GM12873 (cell line): ENCODE measurements around the gene TGIF2LX.
"Not testable (repeated sequence)": the region's sequence is repeated elsewhere in the genome, so short reads cannot be mapped to it uniquely, and the experiment has no call there.

Source experiments
- TF ChIP-seq, protein P1 (sequence below): IDR thresholded peaks from 2 replicates; pipeline ENCODE4 v1.5.1; 2012; ENCODE audit warnings: low read depth, mild to moderate bottlenecking, moderate library complexity, low read length, control low read depth; ENCODE audit not compliant: insufficient read depth; ENCODE audit errors: missing control alignments

The TGIF2LX gene

GRCh38 chrX:89921665-89922064, at the start of gene TGIF2LX:
TGIF2LX (plus strand) TSS chrX:89921908; CDS start chrX:89922086, 178 bp downstream.
- TF ChIP-seq, protein P1, sequence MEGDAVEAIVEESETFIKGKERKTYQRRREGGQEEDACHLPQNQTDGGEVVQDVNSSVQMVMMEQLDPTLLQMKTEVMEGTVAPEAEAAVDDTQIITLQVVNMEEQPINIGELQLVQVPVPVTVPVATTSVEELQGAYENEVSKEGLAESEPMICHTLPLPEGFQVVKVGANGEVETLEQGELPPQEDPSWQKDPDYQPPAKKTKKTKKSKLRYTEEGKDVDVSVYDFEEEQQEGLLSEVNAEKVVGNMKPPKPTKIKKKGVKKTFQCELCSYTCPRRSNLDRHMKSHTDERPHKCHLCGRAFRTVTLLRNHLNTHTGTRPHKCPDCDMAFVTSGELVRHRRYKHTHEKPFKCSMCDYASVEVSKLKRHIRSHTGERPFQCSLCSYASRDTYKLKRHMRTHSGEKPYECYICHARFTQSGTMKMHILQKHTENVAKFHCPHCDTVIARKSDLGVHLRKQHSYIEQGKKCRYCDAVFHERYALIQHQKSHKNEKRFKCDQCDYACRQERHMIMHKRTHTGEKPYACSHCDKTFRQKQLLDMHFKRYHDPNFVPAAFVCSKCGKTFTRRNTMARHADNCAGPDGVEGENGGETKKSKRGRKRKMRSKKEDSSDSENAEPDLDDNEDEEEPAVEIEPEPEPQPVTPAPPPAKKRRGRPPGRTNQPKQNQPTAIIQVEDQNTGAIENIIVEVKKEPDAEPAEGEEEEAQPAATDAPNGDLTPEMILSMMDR, result not testable (repeated sequence)
